GM12801 (cell line): ENCODE measurements around the gene APC.

Source experiments
- TF ChIP-seq, protein P1 (sequence below): IDR thresholded peaks from one replicate; pipeline ENCODE4 v1.5.1; 2011; ENCODE audit warnings: control low read depth; ENCODE audit not compliant: insufficient read length; ENCODE audit errors: extremely low read depth

Gene APC

GRCh38 chr5:112869948-112870347, 132.3 kb downstream of the APC start:
- TF ChIP-seq, protein P1, sequence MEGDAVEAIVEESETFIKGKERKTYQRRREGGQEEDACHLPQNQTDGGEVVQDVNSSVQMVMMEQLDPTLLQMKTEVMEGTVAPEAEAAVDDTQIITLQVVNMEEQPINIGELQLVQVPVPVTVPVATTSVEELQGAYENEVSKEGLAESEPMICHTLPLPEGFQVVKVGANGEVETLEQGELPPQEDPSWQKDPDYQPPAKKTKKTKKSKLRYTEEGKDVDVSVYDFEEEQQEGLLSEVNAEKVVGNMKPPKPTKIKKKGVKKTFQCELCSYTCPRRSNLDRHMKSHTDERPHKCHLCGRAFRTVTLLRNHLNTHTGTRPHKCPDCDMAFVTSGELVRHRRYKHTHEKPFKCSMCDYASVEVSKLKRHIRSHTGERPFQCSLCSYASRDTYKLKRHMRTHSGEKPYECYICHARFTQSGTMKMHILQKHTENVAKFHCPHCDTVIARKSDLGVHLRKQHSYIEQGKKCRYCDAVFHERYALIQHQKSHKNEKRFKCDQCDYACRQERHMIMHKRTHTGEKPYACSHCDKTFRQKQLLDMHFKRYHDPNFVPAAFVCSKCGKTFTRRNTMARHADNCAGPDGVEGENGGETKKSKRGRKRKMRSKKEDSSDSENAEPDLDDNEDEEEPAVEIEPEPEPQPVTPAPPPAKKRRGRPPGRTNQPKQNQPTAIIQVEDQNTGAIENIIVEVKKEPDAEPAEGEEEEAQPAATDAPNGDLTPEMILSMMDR, result no peak

DNA sequence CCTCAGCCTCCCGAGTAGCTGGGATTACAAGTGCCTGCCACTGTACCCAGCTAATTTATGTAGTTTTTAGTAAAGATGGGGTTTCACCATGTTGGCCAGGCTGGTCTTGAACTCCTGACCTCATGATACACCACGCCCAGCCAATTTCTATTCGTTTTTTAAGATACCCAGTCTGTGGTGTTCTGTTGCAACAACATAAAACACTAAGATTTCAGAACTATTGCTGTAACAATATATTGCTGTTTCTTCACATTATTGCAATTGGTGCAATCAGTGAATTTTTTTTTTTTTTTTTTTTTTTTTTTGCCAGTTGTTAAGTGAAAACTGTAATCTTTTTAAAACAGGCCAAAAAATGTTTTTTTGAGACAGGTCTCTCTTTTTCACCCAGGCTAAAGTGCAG, 133.3 kb downstream of the APC start:
- TF ChIP-seq, protein P1, result no peak

DNA sequence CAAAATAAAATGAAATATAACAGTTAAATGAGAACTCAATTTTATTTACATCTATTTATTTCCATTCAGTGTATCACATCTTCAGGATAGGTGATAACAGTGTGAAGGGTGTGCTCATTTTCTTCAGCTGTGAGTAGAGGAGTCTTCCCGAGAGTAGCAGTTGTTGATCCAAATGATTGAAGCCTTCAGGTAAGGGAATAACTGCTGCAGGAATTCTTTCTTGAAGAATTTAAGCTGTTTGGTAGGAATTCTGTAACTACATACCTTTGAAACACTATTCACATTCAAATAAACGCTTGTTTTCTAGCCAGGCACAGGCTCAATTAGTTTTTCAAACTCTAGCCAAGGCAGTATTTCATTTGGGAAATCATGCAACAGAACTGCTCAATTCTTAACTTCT, 138.7 kb downstream of the APC start:
- TF ChIP-seq, protein P1, result no peak

GRCh38 chr5:112878101-112878500, 140.4 kb downstream of the APC start:
- TF ChIP-seq, protein P1, result no peak

DNA sequence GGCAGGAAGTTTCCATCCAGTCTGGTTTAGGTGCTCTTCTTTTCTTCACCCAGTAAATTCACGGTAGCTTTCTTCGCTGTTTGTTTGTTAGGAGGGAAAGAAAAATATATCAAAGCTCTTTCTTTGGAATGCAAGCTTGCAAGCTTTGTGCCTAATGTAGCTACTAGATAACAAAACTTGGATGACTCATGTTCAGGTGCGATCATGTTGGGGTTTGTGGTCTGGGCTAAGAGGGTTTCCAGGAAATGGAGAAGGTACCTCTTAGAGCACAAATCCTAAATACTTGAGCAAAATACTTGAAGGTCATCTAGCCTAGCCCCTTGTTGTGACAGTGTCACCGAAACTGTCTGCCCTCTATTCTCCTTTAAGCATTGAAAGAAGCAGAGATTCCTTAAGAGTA, 141.1 kb downstream of the APC start:
- TF ChIP-seq, protein P1, result no peak

DNA sequence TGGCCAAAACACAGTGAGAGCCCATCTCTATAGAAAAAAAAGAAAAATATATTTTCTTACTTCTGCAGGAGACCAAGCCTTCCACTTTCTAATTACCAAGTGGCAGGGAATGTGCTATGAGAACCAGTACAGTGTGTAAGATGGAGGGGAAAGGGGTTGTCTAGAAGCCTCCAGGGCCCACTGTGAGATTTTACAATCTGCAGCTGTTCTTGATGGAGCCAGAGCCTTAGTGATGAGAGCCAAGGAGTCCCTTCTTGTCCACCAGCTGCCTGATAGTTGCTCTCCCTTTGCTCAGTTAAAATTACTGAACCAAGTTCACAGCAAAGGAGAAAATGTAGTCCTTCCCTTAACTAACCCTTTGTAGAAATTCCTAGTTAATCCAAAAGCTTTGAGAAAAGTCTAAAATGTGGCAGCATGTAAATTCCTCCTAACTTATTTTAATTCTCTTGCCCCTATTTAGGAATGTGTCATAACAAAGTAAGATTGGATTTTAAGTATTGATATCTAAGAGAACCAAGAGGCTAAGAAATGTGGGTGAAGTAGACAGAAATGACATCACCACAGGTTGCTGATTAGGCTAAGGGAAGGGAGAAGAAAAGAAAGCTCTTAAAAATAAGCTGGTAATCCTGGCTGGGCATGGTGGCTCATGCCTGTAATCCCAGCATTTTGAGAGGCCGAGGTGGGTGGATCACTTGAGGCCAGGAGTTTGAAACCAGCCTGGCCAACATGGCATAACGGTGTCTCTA, 142.7 kb downstream of the APC start:
- TF ChIP-seq, protein P1, result no peak

DNA sequence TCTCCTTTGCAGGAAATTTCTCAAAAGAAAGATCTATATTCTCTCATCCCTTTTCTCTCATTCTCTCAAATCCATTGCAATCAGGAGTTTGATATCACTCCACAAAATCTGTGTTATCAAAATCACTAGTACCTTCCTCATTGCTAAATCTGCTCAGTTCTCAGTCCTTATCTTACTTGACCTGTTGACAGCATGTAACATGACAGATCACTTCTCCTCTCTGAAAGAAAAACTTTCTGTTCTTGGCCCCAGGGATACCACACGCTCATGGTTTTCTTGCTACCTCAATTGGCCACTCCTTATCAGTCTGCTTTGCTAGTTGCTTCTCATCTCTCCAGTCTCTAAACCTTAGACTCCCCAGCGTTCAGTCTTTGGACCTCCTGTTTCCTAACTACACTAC, 145.5 kb downstream of the APC start:
- TF ChIP-seq, protein P1, result no peak
